ENCODE results near the gene JMJD8.

- TF ChIP-seq CTCF (IDR thresholded peaks at IDR 0.05; ENCODE audit: low read length): no peak
- no peak for TF ChIP-seq EZH2phosphoT487 (IDR thresholded peaks at IDR 0.05; ENCODE audit: low read length)
Observed at GRCh38 chr16:678209-678857, 5.8 kb downstream of the JMJD8 start.

All from MM.1S (cell line).